Subcutaneous adipose tissue (tissue), 4 donors: ENCODE data around the gene GPR155. TPM values are rescaled to one million over a fixed set of nuclear protein-coding genes. Genes with fewer than 3 reads are reported as not detected.

Experiments used
- CTCF ChIP-seq: fragments of 450-650 bp; IDR thresholded peaks from one replicate; pipeline ENCODE4 v1.5.1; 2016; ENCODE audit warnings: low read depth, mild to moderate bottlenecking, control low read depth, antibody characterized with exemption, moderate library complexity
- total RNA-seq, 4 donors: library from RNA; depleted of rRNA; stranded (reverse); fragments of >200 nt; gene quantifications; one replicate each; pipeline ENCODE4 v1.1.0, GENCODE V29; 2016

The GPR155 gene
- total RNA-seq, 4 donors from 2014 or later: 4.6 to 12.7 (median 6.0) TPM

GRCh38 chr2:174524527-174524926, 37.7 kb upstream of the GPR155 start:
- no peak for TF ChIP-seq CTCF

GRCh38 chr2:174522553-174522952, 35.7 kb upstream of the GPR155 start:
- no peak for TF ChIP-seq CTCF

GRCh38 chr2:174518395-174518794, 31.6 kb upstream of the GPR155 start:
- TF ChIP-seq CTCF: no peak

GRCh38 chr2:174516501-174517378, 29.9 kb upstream of the GPR155 start:
- TF ChIP-seq CTCF: no peak

- TF ChIP-seq CTCF: no peak
These were observed 25.5 kb upstream of the GPR155 start for GRCh38 chr2:174512345-174512744.

- TF ChIP-seq CTCF: no peak
These were observed 24.9 kb upstream of the GPR155 start for GRCh38 chr2:174511580-174512260.

- no peak for TF ChIP-seq CTCF
These were observed 23.9 kb upstream of the GPR155 start for GRCh38 chr2:174510583-174511189.
